HG02981 (cell line): ENCODE results near the gene ACVRL1.

Experiments used
- ATAC-seq: cut with Tn5 transposase; IDR thresholded peaks from one replicate; pipeline ENCODE4 v1.9.1; 2021; ENCODE audit warnings: mild to moderate bottlenecking, moderate library complexity; ENCODE audit not compliant: unreplicated experiment

ACVRL1 gene

GRCh38 chr12:51959921-51960320, 52.6 kb downstream of the ACVRL1 start:
- no peak for ATAC-seq

- no peak for ATAC-seq
Measured at GRCh38 chr12:51960488-51960887, 53.2 kb downstream of the ACVRL1 start.

DNA sequence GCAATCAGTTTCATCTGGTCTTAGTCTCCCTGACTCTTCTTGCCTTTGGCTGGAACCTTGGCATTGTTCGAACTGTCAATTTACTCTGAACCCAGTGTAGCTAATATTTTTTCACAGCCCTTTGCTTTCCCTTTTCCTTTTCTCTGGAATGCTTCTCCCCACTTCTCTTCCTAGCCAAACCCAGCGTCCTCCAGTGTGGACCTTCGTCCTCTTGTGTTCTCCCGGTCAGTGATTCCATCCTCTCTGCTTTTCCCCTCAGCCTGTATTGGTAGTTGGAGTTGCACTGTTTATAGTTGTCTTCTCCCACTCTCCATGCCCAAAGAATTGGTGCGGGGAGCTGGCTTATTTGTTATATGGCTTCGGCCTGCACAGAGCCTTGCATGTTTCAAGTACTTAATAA, 53.6 kb downstream of the ACVRL1 start:
- ATAC-seq: no peak

DNA sequence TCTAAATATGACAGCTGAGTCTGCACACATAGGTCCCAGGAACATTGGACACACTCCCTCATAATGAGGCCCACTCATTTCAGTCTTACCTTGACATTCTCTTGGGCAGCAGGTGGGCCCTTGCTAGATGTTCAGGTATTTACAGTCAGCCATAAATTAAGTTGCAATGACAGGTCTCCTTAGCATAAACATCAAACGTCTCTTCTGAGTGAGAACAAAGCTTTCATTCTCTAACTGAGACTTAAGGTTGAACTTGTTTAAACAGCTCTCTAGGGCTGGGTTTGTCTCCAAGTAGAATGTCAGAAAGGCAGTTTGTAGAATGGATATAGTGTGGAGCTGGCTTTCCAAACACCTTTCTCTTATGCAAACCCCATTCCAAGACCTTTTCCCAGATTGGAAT, 54.5 kb downstream of the ACVRL1 start:
- no peak for ATAC-seq

GRCh38 chr12:51962737-51963136, 55.4 kb downstream of the ACVRL1 start:
- ATAC-seq: no peak

GRCh38 chr12:51963477-51963876, 56.2 kb downstream of the ACVRL1 start:
- no peak for ATAC-seq

DNA sequence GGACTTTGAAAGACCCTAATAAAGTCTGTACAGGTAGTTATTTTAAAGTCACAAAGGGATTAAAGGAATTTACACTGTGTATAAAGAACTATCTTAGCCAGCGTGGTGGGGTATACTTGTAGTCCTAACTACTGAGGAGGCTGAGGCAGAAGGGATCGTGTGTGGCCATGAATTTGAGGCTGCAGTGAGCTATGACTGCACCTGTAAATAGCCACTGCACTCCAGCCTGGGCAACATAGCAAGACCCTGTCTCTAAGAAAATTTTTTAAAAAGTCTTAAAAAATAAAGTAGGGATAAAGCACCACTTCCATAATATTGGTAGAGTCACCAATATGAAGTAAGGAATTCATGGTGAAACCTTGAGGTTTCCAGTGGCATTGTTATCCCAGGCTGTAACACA, 62.3 kb downstream of the ACVRL1 start:
- ATAC-seq: no peak

- peak; percentile 93 for ATAC-seq
Measured at GRCh38 chr12:51970904-51971646, 63.8 kb downstream of the ACVRL1 start.

GRCh38 chr12:51971679-51972421, 64.5 kb downstream of the ACVRL1 start:
- peak; percentile 45 for ATAC-seq

- ATAC-seq: no peak
Measured at GRCh38 chr12:51972422-51972812, 65.1 kb downstream of the ACVRL1 start.

- no peak for ATAC-seq
Measured at GRCh38 chr12:51972849-51973273, 65.6 kb downstream of the ACVRL1 start.
